ENCODE results near the gene TWF1. TPM values are rescaled to one million over a fixed set of nuclear protein-coding genes. Genes with fewer than 3 reads are reported as not detected.

The TWF1 gene
- total RNA-seq, 1 donor from 2014 or later = 155 TPM

Other genes with a start within 250 kb of the TWF1 start
- 27.1 and 31.3 TPM in 2 replicates for gene PUS7L, start 47.5 kb downstream of the TWF1 start, total RNA-seq
- 19.4 and 19.9 TPM in 2 replicates for gene IRAK4, start 47.4 kb downstream of the TWF1 start, total RNA-seq
- gene TMEM117, start 29.8 kb upstream of the TWF1 start, total RNA-seq = 8.0 and 20.6 TPM in 2 replicates